Neural cell (in vitro differentiated cells): ENCODE results near the gene FURIN. TPM values are rescaled to one million over a fixed set of nuclear protein-coding genes. Genes with fewer than 3 reads are reported as not detected.

ENCODE experiments used
- H2AFZ ChIP-seq: fragments of 200-600, 300-800 bp; sonication (generic), shearing (Covaris generic); 2 replicates; pipeline ENCODE4 v1.6.0; 2014; ENCODE audit warnings: low read depth, mild to moderate bottlenecking, antibody characterized with exemption, low read length, moderate library complexity
- H3F3A ChIP-seq: fragments of 200-600 bp; shearing (Covaris generic); 2 replicates; pipeline ENCODE4 v1.6.1; 2016; ENCODE audit warnings: mild to moderate bottlenecking, moderate library complexity, mixed read lengths, antibody characterized with exemption, low read length; ENCODE audit not compliant: insufficient read depth, poor library complexity, severe bottlenecking
- H3K27ac ChIP-seq: fragments of 200-600, 300-800 bp; sonication (generic), shearing (Covaris generic); 2 replicates; pipeline ENCODE4 v1.5.1; 2014; ENCODE audit warnings: mild to moderate bottlenecking, low read length, moderate library complexity
- H3K27me3 ChIP-seq: fragments of 300-800, 200-600 bp; sonication (generic), shearing (Covaris generic); 2 replicates; pipeline ENCODE4 v1.6.0; 2014; ENCODE audit warnings: mild to moderate bottlenecking, low read depth, low read length, moderate library complexity; ENCODE audit not compliant: insufficient read depth
- H3K36me3 ChIP-seq: fragments of 300-800, 200-600 bp; sonication (generic), shearing (Covaris generic); 2 replicates; pipeline ENCODE4 v1.5.1; 2014; ENCODE audit warnings: mild to moderate bottlenecking, antibody characterized with exemption, low read length, moderate library complexity; ENCODE audit not compliant: insufficient read depth
- H3K4me2 ChIP-seq: fragments of 300-800, 200-600 bp; sonication (generic), shearing (Covaris generic); 2 replicates; pipeline ENCODE4 v1.6.0; 2014; ENCODE audit warnings: mild to moderate bottlenecking, low read length
- H3K4me3 ChIP-seq: fragments of 300-800, 200-600 bp; sonication (generic), shearing (Covaris generic); 2 replicates; pipeline ENCODE4 v1.5.1; 2014; ENCODE audit warnings: mild to moderate bottlenecking, low read length, moderate library complexity
- H3K79me2 ChIP-seq: fragments of 200-600 bp; shearing (Covaris generic); replicated peaks from 2 replicates; pipeline ENCODE4 v1.6.0; 2014; ENCODE audit warnings: mild to moderate bottlenecking, low read length, moderate library complexity; ENCODE audit not compliant: insufficient read depth
- H3K9ac ChIP-seq: fragments of 300-800, 200-600 bp; sonication (generic), shearing (Covaris generic); 2 replicates; pipeline ENCODE4 v1.6.1; 2016; ENCODE audit warnings: mild to moderate bottlenecking, low read length, mixed read lengths
- H3K9me2 ChIP-seq: fragments of 200-600 bp; shearing (Covaris generic); 2 replicates; pipeline ENCODE4 v1.6.1; 2016; ENCODE audit warnings: mild to moderate bottlenecking, low read length, mixed read lengths; ENCODE audit not compliant: insufficient read depth
- H3K9me3 ChIP-seq: fragments of 200-600, 300-800 bp; sonication (generic), shearing (Covaris generic); 2 replicates; pipeline ENCODE4 v1.6.1; 2016; ENCODE audit warnings: mild to moderate bottlenecking, mixed run types, low read length, moderate library complexity, mixed read lengths
- H4K20me1 ChIP-seq: fragments of 200-600 bp; shearing (Covaris generic); 2 replicates; pipeline ENCODE4 v1.6.1; 2016; ENCODE audit warnings: mild to moderate bottlenecking, mixed run types; ENCODE audit not compliant: insufficient read depth
- CTCF ChIP-seq: fragments of 450-650 bp; IDR thresholded peaks from 2 replicates; pipeline ENCODE4 v1.5.1; 2014; ENCODE audit warnings: antibody characterized with exemption, mild to moderate bottlenecking, moderate library complexity; ENCODE audit not compliant: poor library complexity, severe bottlenecking
- EP300 ChIP-seq: fragments of 450-650 bp; conservative IDR thresholded peaks from 2 replicates; pipeline ENCODE4 v1.6.1; 2014; ENCODE audit warnings: antibody characterized with exemption, mild to moderate bottlenecking, moderate library complexity; ENCODE audit not compliant: poor library complexity, severe bottlenecking
- EZH2 ChIP-seq: fragments of 200-600, 300-800 bp; shearing (Covaris generic), sonication (generic); IDR thresholded peaks from 2 replicates; pipeline ENCODE4 v1.6.1; 2014; ENCODE audit warnings: antibody characterized with exemption, low read length, borderline replicate concordance, mild to moderate bottlenecking; ENCODE audit not compliant: insufficient read depth, poor library complexity, severe bottlenecking
- MXI1 ChIP-seq: fragments of 450-650 bp; conservative IDR thresholded peaks from 2 replicates; pipeline ENCODE4 v1.6.1; 2014; ENCODE audit warnings: antibody characterized with exemption, mild to moderate bottlenecking; ENCODE audit not compliant: poor library complexity, severe bottlenecking
- POLR2AphosphoS5 ChIP-seq: IDR thresholded peaks from 2 replicates; pipeline ENCODE4 v1.6.1; 2012
- RAD21 ChIP-seq: fragments of 450-650 bp; conservative IDR thresholded peaks from 2 replicates; pipeline ENCODE4 v1.6.1; 2014; ENCODE audit warnings: antibody characterized with exemption, mild to moderate bottlenecking, moderate library complexity
- REST ChIP-seq: IDR thresholded peaks from 2 replicates; pipeline ENCODE4 v1.6.1; 2012; ENCODE audit warnings: borderline replicate concordance
- SMC3 ChIP-seq: fragments of 450-650 bp; conservative IDR thresholded peaks from 2 replicates; pipeline ENCODE4 v1.6.1; 2014; ENCODE audit warnings: antibody characterized with exemption, mild to moderate bottlenecking, moderate library complexity; ENCODE audit not compliant: poor library complexity
- TAF1 ChIP-seq: IDR thresholded peaks from 2 replicates; pipeline ENCODE4 v1.6.1; 2012; ENCODE audit warnings: low read depth
- polyA plus RNA-seq: library from polyadenylated mRNA; depleted of rRNA; stranded (reverse); fragments of >200 nt; gene quantifications from 2 replicates; pipeline ENCODE4 v1.2.3, GENCODE V29; 2014

Gene FURIN
- polyA plus RNA-seq, 1 donor from 2014 or later = 4.3 TPM

GRCh38 chr15:90851114-90851513 lies 17.3 kb upstream of the FURIN start:
- Histone ChIP-seq H3K4me2 (no peak overlapping the region), H4K20me1 (no peaks in the 10 kb centered on the region), H3K9me2 (no peaks in the 10 kb centered on the region), H2AFZ (no peak overlapping the region), H3K9me3 (no peaks in the 10 kb centered on the region), H3K36me3 (no peaks in the 10 kb centered on the region), H3K79me2 (no peaks in the 10 kb centered on the region), H3K27me3 (no peaks in the 10 kb centered on the region), H3K9ac (no peak overlapping the region), H3K27ac (no peak overlapping the region), H3K4me3 (no peak overlapping the region), H3F3A (no peaks in the 10 kb centered on the region)
- TF ChIP-seq SMC3 = no peak
- TF ChIP-seq EP300 = no peak
- no peak for TF ChIP-seq REST
- no peak for TF ChIP-seq TAF1
- no peak for TF ChIP-seq RAD21
- TF ChIP-seq POLR2AphosphoS5 = no peak
- TF ChIP-seq MXI1 = no peak
- TF ChIP-seq EZH2 = no peak
- no peak for TF ChIP-seq CTCF

- Histone ChIP-seq H3K27ac (no peak overlapping the region), H3K79me2 (no peaks in the 10 kb centered on the region), H4K20me1 (no peaks in the 10 kb centered on the region), H2AFZ (no peak overlapping the region), H3K4me3 (no peak overlapping the region), H3F3A (no peaks in the 10 kb centered on the region), H3K9me3 (no peaks in the 10 kb centered on the region), H3K4me2 (no peak overlapping the region), H3K9me2 (no peaks in the 10 kb centered on the region), H3K36me3 (no peaks in the 10 kb centered on the region), H3K27me3 (no peaks in the 10 kb centered on the region), H3K9ac (no peak overlapping the region)
- TF ChIP-seq EP300 = no peak
- no peak for TF ChIP-seq POLR2AphosphoS5
- no peak for TF ChIP-seq TAF1
- no peak for TF ChIP-seq CTCF
- no peak for TF ChIP-seq REST
- TF ChIP-seq MXI1 = no peak
- no peak for TF ChIP-seq RAD21
- TF ChIP-seq SMC3 = no peak
- TF ChIP-seq EZH2 = no peak
These were observed 16.4 kb upstream of the FURIN start for GRCh38 chr15:90851940-90852339.
